ENCODE data around the gene ECE1.

DNA sequence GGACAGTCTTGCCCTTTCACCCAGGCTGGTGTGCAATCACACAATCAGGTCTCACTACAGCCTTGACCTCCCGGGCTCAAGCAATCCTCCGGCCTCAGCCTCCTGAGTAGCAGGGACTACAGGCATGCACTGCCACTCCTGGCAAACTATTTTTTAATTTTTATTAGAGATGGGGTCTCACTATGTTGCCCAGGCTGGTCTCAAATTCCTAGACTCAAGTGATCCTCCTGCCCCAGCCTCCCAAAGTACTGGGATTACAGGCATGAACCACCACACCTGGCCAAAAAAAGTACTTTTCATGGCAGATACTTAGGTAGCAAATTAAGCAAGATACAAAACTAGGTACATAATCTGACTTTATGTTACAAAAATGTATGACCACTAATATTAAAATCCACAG lies 121.8 kb downstream of the ECE1 start:
- TF ChIP-seq, protein P1, sequence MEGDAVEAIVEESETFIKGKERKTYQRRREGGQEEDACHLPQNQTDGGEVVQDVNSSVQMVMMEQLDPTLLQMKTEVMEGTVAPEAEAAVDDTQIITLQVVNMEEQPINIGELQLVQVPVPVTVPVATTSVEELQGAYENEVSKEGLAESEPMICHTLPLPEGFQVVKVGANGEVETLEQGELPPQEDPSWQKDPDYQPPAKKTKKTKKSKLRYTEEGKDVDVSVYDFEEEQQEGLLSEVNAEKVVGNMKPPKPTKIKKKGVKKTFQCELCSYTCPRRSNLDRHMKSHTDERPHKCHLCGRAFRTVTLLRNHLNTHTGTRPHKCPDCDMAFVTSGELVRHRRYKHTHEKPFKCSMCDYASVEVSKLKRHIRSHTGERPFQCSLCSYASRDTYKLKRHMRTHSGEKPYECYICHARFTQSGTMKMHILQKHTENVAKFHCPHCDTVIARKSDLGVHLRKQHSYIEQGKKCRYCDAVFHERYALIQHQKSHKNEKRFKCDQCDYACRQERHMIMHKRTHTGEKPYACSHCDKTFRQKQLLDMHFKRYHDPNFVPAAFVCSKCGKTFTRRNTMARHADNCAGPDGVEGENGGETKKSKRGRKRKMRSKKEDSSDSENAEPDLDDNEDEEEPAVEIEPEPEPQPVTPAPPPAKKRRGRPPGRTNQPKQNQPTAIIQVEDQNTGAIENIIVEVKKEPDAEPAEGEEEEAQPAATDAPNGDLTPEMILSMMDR (IDR thresholded peaks at IDR 0.05 in 2 of 3, conservative IDR thresholded peaks at IDR 0.05 in 1 of 3; ENCODE audit: control insufficient read depth in 2 of 3, extremely low read depth in 1 of 3, insufficient read depth in 1 of 3, low read depth in 3 of 3, low read length in 3 of 3): no peak
- TF ChIP-seq, protein P2, sequence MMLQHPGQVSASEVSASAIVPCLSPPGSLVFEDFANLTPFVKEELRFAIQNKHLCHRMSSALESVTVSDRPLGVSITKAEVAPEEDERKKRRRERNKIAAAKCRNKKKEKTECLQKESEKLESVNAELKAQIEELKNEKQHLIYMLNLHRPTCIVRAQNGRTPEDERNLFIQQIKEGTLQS (IDR thresholded peaks at IDR 0.05; ENCODE audit: borderline replicate concordance, extremely low read depth, low read depth, low read length): no peak
- TF ChIP-seq NR2C2 (IDR thresholded peaks at IDR 0.05; ENCODE audit: borderline replicate concordance, control insufficient read depth, insufficient read length, low read depth) (no peak), POLR2A (IDR thresholded peaks at IDR 0.05; ENCODE audit: low read depth, low read length) (no peak), CEBPB (IDR thresholded peaks at IDR 0.05; ENCODE audit: borderline replicate concordance in 1 of 2, low read depth in 2 of 2, low read length in 2 of 2) (no peak), YY1 (IDR thresholded peaks at IDR 0.05; ENCODE audit: low read depth, low read length) (no peak)
- TF ChIP-seq, protein P3, sequence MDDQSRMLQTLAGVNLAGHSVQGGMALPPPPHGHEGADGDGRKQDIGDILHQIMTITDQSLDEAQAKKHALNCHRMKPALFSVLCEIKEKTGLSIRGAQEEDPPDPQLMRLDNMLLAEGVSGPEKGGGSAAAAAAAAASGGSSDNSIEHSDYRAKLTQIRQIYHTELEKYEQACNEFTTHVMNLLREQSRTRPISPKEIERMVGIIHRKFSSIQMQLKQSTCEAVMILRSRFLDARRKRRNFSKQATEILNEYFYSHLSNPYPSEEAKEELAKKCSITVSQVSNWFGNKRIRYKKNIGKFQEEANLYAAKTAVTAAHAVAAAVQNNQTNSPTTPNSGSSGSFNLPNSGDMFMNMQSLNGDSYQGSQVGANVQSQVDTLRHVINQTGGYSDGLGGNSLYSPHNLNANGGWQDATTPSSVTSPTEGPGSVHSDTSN (IDR thresholded peaks at IDR 0.05; ENCODE audit: insufficient replicate concordance, low read depth, low read length): no peak
- TF ChIP-seq, protein P4, sequence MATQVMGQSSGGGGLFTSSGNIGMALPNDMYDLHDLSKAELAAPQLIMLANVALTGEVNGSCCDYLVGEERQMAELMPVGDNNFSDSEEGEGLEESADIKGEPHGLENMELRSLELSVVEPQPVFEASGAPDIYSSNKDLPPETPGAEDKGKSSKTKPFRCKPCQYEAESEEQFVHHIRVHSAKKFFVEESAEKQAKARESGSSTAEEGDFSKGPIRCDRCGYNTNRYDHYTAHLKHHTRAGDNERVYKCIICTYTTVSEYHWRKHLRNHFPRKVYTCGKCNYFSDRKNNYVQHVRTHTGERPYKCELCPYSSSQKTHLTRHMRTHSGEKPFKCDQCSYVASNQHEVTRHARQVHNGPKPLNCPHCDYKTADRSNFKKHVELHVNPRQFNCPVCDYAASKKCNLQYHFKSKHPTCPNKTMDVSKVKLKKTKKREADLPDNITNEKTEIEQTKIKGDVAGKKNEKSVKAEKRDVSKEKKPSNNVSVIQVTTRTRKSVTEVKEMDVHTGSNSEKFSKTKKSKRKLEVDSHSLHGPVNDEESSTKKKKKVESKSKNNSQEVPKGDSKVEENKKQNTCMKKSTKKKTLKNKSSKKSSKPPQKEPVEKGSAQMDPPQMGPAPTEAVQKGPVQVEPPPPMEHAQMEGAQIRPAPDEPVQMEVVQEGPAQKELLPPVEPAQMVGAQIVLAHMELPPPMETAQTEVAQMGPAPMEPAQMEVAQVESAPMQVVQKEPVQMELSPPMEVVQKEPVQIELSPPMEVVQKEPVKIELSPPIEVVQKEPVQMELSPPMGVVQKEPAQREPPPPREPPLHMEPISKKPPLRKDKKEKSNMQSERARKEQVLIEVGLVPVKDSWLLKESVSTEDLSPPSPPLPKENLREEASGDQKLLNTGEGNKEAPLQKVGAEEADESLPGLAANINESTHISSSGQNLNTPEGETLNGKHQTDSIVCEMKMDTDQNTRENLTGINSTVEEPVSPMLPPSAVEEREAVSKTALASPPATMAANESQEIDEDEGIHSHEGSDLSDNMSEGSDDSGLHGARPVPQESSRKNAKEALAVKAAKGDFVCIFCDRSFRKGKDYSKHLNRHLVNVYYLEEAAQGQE (IDR thresholded peaks at IDR 0.05; ENCODE audit: low read depth, low read length): no peak
- TF ChIP-seq, protein P5, sequence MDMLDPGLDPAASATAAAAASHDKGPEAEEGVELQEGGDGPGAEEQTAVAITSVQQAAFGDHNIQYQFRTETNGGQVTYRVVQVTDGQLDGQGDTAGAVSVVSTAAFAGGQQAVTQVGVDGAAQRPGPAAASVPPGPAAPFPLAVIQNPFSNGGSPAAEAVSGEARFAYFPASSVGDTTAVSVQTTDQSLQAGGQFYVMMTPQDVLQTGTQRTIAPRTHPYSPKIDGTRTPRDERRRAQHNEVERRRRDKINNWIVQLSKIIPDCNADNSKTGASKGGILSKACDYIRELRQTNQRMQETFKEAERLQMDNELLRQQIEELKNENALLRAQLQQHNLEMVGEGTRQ (IDR thresholded peaks at IDR 0.05; ENCODE audit: borderline replicate concordance, low read depth, low read length): no peak

All from GM12878 (cell line).